ENCODE measurements around the gene KCNQ5. TPM values are rescaled to one million over a fixed set of nuclear protein-coding genes. Genes with fewer than 3 reads are reported as not detected.

KCNQ5 gene
- total RNA-seq, 6 experiments from 2014 or later = 16.3 to 35.5 (median 20.2) TPM

DNA sequence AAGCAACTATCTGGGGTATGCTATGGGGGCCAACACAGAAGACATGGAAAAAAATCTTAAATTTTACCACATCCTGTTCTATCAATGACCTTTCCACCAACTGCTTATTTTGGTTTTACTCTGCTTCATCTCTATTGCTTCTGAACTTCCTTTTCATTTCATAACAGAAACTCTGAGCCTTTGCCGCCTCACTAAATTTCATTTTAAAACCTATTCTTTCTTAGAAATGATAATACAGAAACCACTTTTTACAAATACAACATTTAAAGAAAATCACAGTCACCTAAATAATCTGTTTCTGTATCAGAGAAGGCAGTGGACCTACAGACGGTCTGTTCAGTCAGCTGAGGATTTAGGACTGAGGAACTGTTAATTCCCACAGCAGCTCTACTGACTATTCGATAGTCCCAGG, 117.5 kb downstream of the KCNQ5 start:
- Mint-ChIP-seq H3K36me3 (ENCODE audit: low read depth) (peaks cover 3% of the 10 kb centered on the region), H3K9me3 (no peaks in the 10 kb centered on the region), H3K4me3 (no peak overlapping the region), H3K27me3 (ENCODE audit: insufficient read depth) (no peaks in the 10 kb centered on the region), H3K27ac (no peak overlapping the region), H3K4me1 (ENCODE audit: low read depth) (peaks cover 46% of the 10 kb centered on the region)
- TF ChIP-seq, protein P1, sequence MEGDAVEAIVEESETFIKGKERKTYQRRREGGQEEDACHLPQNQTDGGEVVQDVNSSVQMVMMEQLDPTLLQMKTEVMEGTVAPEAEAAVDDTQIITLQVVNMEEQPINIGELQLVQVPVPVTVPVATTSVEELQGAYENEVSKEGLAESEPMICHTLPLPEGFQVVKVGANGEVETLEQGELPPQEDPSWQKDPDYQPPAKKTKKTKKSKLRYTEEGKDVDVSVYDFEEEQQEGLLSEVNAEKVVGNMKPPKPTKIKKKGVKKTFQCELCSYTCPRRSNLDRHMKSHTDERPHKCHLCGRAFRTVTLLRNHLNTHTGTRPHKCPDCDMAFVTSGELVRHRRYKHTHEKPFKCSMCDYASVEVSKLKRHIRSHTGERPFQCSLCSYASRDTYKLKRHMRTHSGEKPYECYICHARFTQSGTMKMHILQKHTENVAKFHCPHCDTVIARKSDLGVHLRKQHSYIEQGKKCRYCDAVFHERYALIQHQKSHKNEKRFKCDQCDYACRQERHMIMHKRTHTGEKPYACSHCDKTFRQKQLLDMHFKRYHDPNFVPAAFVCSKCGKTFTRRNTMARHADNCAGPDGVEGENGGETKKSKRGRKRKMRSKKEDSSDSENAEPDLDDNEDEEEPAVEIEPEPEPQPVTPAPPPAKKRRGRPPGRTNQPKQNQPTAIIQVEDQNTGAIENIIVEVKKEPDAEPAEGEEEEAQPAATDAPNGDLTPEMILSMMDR (IDR thresholded peaks at IDR 0.05) = no peak
- DNase-seq = no peak

DNA sequence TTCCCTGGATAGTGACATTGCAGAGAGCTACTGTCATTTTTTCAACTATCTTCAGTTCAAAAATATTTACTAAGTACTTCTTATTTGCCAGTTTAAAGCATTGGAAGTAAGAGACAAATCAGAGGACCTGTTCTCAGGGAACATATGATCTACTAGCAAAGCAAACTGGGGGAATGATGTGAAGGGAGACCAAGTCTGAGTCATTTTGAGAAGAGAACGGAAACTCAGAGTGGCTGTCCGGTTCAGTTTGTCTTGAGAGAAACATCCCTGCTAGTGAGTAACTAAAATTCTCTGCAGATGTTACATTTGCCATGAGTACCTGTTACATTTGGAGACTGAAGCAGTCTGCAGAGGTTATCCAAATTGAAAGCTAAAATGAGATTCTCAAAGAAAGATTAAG, 118.3 kb downstream of the KCNQ5 start:
- H3K4me1 Mint-ChIP-seq (ENCODE audit: low read depth) = peaks cover 53% of the 10 kb centered on the region
- peak overlapping the region; percentile 19; the same call in 1 of the 2 replicates for H3K27ac Mint-ChIP-seq
- no peaks in the 10 kb centered on the region for H3K27me3 Mint-ChIP-seq (ENCODE audit: insufficient read depth)
- TF ChIP-seq, protein P1 (IDR thresholded peaks at IDR 0.05) = no peak
- no peak for DNase-seq
- H3K4me3 Mint-ChIP-seq = no peak overlapping the region; the same call in 1 of the 2 replicates
- H3K9me3 Mint-ChIP-seq = no peaks in the 10 kb centered on the region
- peaks cover 3% of the 10 kb centered on the region for H3K36me3 Mint-ChIP-seq (ENCODE audit: low read depth)

DNA sequence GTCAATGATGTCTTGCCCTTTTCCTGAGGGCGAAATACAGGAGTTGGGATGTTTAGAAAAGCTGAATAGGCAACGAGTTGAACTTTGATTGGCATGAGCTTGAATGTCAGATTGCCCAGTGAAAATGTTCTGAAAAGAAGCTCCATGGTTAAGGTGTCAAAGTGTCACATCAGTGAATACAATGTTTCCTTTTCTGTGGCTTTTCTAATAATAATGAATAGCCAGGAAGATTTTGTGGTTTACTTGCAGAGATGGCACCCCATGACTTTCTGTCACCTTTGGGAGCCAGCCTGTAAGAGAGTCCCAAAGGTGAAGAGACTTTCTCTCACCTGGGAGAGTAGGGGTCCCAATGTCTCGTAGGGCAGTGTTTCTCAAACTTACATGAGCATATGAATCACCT, 119.2 kb downstream of the KCNQ5 start:
- peaks cover 63% of the 10 kb centered on the region for H3K4me1 Mint-ChIP-seq (ENCODE audit: low read depth)
- H3K9me3 Mint-ChIP-seq = no peaks in the 10 kb centered on the region
- H3K27me3 Mint-ChIP-seq (ENCODE audit: insufficient read depth) = no peaks in the 10 kb centered on the region
- H3K36me3 Mint-ChIP-seq (ENCODE audit: low read depth) = peaks cover 3% of the 10 kb centered on the region
- no peak for DNase-seq
- no peak overlapping the region for H3K27ac Mint-ChIP-seq
- TF ChIP-seq, protein P1 (IDR thresholded peaks at IDR 0.05) = no peak
- no peak overlapping the region for H3K4me3 Mint-ChIP-seq

DNA sequence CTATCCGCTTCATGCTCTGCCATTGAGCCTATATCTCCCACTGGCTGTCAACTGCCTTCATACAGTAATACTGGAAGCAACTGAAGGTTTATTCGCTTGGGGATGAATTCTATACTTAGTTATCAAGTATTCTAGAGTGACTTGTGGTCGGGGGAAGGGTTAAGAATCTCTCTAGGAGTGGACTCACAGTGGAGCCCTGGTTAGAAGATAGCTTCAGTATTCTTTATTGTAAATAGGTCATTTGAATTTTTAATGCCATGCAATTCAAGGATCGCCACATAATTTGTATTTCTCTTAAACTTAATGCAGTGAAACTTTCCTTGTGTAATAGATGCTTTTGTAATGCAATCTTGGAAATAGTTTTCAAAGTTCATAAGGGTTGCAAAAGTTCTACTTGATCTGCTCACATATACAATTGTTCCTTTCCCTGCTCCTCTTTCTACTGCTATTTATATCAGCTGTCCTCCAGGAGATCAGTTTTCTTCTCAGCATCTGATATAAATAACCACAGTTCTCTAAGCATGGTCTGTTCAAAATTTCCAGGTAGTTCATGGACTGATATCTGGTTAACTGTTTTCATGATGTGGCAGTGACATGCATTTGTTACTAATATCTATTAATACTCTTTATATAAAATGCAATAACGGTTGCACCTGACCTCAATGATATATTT, 120.3 kb downstream of the KCNQ5 start:
- peaks cover 70% of the 10 kb centered on the region for H3K4me1 Mint-ChIP-seq (ENCODE audit: low read depth)
- H3K27ac Mint-ChIP-seq = no peak overlapping the region
- peaks cover 3% of the 10 kb centered on the region for H3K36me3 Mint-ChIP-seq (ENCODE audit: low read depth)
- no peaks in the 10 kb centered on the region for H3K27me3 Mint-ChIP-seq (ENCODE audit: insufficient read depth)
- TF ChIP-seq, protein P1 (IDR thresholded peaks at IDR 0.05) = no peak
- H3K4me3 Mint-ChIP-seq = no peak overlapping the region
- no peak for DNase-seq
- no peaks in the 10 kb centered on the region for H3K9me3 Mint-ChIP-seq

DNA sequence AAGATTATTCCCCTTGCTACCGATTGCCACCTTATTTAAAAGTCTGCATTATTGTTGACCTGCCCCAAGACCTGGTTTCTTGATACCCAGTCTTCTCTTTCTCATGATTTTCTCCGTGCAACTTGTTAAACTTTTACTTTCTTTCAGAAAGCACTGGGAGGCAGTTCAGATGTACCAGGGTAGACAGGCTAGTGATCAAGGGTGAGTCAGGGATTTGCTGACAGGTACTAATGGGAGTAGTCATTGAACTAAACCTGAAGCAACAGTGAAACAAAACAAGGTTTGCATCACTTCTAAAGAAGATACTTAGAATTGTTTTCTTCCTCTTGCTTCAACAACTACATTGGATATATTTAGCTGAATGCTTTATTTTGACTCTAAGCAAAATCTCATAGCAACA, 124.4 kb downstream of the KCNQ5 start:
- peaks cover 48% of the 10 kb centered on the region for H3K4me1 Mint-ChIP-seq (ENCODE audit: low read depth)
- peak overlapping the region; percentile 42; the same call in 1 of the 2 replicates for H3K27ac Mint-ChIP-seq
- H3K36me3 Mint-ChIP-seq (ENCODE audit: low read depth) = no peaks in the 10 kb centered on the region; the same call in 1 of the 2 replicates
- H3K9me3 Mint-ChIP-seq = no peaks in the 10 kb centered on the region
- no peaks in the 10 kb centered on the region for H3K27me3 Mint-ChIP-seq (ENCODE audit: insufficient read depth)
- TF ChIP-seq, protein P1 (IDR thresholded peaks at IDR 0.05) = no peak
- peak overlapping the region; percentile 23; the same call in 1 of the 2 replicates for H3K4me3 Mint-ChIP-seq
- DNase-seq = peak; percentile 29

All from HFFc6 (cell line).